Germinal center (tissue), 1 donor: ENCODE measurements around the gene SORD.
"Not testable (repeated sequence)": the region's sequence is repeated elsewhere in the genome, so short reads cannot be mapped to it uniquely, and the experiment has no call there.

Experiments used
- DNase-seq: peaks from one replicate; pipeline ENCODE4 v3.0.0; 2012; ENCODE audit warnings: mixed read lengths, low spot score

The SORD gene

GRCh38 chr15:45022871-45023658 lies at the start of gene SORD:
Gene SORD (plus strand): TSS chr15:45023195. CDS start chr15:45023284, 89 bp downstream.
- peak; percentile 97 for DNase-seq

- not testable (repeated sequence) for DNase-seq
These were observed 46.8 kb upstream of the SORD start for GRCh38 chr15:44976183-44976582.

- not testable (repeated sequence) for DNase-seq
These were observed 45.2 kb upstream of the SORD start for GRCh38 chr15:44977781-44978180.

- not testable (repeated sequence) for DNase-seq
These were observed 43.2 kb upstream of the SORD start for GRCh38 chr15:44979617-44980339.

GRCh38 chr15:44984144-44984543 lies 38.9 kb upstream of the SORD start:
- not testable (repeated sequence) for DNase-seq

GRCh38 chr15:44986346-44987055 lies 36.5 kb upstream of the SORD start:
- not testable (repeated sequence) for DNase-seq

- not testable (repeated sequence) for DNase-seq
These were observed 35.3 kb upstream of the SORD start for GRCh38 chr15:44987711-44988110.

- not testable (repeated sequence) for DNase-seq
These were observed 34.7 kb upstream of the SORD start for GRCh38 chr15:44988184-44988869.

- DNase-seq, result not testable (repeated sequence)
These were observed 34.1 kb upstream of the SORD start for GRCh38 chr15:44988870-44989219.

GRCh38 chr15:44997632-44998031 lies 25.4 kb upstream of the SORD start:
- DNase-seq, result not testable (repeated sequence)

- no peak for DNase-seq
These were observed 23.9 kb upstream of the SORD start for GRCh38 chr15:44999105-44999504.

- DNase-seq, result not testable (repeated sequence)
These were observed 21.8 kb upstream of the SORD start for GRCh38 chr15:45001180-45001579.

GRCh38 chr15:45003731-45004410 lies 19.1 kb upstream of the SORD start:
- not testable (repeated sequence) for DNase-seq

- DNase-seq, result not testable (repeated sequence)
These were observed 18.3 kb upstream of the SORD start for GRCh38 chr15:45004590-45005175.

GRCh38 chr15:45009046-45009445 lies 13.9 kb upstream of the SORD start:
- no peak for DNase-seq

GRCh38 chr15:45015114-45015513 lies 7.9 kb upstream of the SORD start:
- DNase-seq, result not testable (repeated sequence)

GRCh38 chr15:45020222-45020900 lies 2.6 kb upstream of the SORD start:
- DNase-seq, result not testable (repeated sequence)

- DNase-seq, result not testable (repeated sequence)
These were observed 2.1 kb upstream of the SORD start for GRCh38 chr15:45020901-45021259.

GRCh38 chr15:45021348-45021747 lies 1.6 kb upstream of the SORD start:
- DNase-seq, result no peak

- DNase-seq, result no peak
These were observed 747 bp downstream of the SORD start for GRCh38 chr15:45023659-45024225.
